NCI-H2196 treated with DMSO at 0.1 percent for 48 hours (cell line): ENCODE results near the gene DNMT3L.
"Not testable (repeated sequence)": the region's sequence is repeated elsewhere in the genome, so short reads cannot be mapped to it uniquely, and the experiment has no call there.

Experiments
- DNase-seq: peaks from one replicate; lab custom pipeline; 2025; ENCODE audit not compliant: unreplicated experiment; lab: John Stamatoyannopoulos, UW

DNMT3L gene

GRCh38 chr21:44199448-44199847 is 62.2 kb downstream of the DNMT3L start:
- no peak for DNase-seq

- DNase-seq, result not testable (repeated sequence)
Measured at GRCh38 chr21:44197156-44197516, 64.6 kb downstream of the DNMT3L start.
